HFF-Myc (cell line): ENCODE data around the gene VPS16.
"Not testable (repeated sequence)": the region's sequence is repeated elsewhere in the genome, so short reads cannot be mapped to it uniquely, and the experiment has no call there.

Experiments used
- DNase-seq: peaks from one replicate; pipeline ENCODE4 v3.0.0-alpha.2; 2011; ENCODE audit warnings: low read depth; ENCODE audit errors: extremely low read depth
- H3K4me3 ChIP-seq: replicated peaks from 2 replicates; pipeline ENCODE4 v1.5.1; 2011; ENCODE audit warnings: low read depth, mild to moderate bottlenecking, control low read depth, low read length
- TF ChIP-seq, protein P1 (sequence below): IDR thresholded peaks from 2 replicates; pipeline ENCODE4 v1.5.1; 2012; ENCODE audit warnings: mild to moderate bottlenecking, low read depth, low read length, control low read depth; ENCODE audit errors: missing control alignments

Gene VPS16

DNA sequence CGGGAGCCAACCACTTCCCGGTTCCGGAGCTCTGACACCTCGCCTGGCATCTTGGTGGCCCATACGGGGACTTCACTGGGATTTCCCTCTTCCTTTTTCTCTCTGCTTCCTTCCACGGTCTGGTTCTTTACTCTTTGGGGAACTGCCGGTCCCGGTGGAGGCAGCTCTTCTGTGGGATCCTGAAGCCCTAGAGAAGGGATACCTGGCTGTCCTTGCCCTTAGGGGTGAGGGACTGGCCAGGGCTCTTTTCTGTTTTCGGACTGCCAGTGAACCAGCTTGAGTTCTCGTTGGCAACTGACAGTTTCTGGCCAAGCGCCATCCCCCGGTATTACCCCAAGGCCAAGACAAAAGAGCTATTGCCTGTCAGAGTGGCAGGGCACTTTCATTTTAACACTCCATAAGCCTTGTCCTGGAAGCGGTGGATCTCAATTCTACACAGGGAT lies 39.2 kb upstream of the VPS16 start:
- TF ChIP-seq, protein P1, sequence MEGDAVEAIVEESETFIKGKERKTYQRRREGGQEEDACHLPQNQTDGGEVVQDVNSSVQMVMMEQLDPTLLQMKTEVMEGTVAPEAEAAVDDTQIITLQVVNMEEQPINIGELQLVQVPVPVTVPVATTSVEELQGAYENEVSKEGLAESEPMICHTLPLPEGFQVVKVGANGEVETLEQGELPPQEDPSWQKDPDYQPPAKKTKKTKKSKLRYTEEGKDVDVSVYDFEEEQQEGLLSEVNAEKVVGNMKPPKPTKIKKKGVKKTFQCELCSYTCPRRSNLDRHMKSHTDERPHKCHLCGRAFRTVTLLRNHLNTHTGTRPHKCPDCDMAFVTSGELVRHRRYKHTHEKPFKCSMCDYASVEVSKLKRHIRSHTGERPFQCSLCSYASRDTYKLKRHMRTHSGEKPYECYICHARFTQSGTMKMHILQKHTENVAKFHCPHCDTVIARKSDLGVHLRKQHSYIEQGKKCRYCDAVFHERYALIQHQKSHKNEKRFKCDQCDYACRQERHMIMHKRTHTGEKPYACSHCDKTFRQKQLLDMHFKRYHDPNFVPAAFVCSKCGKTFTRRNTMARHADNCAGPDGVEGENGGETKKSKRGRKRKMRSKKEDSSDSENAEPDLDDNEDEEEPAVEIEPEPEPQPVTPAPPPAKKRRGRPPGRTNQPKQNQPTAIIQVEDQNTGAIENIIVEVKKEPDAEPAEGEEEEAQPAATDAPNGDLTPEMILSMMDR, result no peak

DNA sequence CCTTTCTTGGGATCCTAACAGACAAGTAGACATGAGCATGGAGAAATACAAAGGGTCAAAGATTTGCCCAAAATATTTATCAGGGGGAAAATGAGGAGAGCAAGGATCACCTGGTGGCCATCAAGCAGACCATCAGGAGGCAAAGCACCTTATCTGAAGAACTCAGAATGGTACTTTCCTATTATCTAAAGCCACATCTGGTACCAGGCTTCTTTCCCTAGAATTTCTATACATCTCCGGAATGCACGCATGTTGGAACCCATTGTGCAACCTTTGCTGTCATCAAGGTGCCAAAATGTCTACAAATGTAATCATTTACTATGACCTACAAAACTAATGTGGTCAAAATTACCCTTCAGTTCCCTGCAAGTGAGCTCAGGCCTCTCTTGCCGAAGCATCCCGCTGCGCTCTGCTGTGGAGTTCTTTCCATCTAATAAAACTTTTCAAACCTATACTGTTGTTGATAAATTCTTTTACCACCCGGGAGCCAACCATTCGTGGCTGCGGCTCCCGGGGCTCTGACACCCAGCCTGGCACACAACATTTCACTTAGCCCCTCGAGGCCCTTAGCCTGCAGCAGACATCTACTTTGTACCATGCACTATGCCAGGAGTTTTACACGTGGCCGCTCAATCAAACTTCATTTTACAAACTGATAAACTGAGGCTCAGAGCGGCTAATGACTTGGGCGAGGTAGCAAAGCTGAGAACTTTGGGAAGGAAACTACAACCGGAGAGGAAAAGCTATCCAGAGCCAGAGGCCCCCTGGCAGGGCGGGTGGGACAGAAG lies 36.3 kb upstream of the VPS16 start:
- TF ChIP-seq, protein P1, result no peak
- no peak for DNase-seq
- no peak overlapping the region for H3K4me3 ChIP-seq

More for the DNA sequence above, 39.2 kb upstream of the VPS16 start:
- H3K4me3 ChIP-seq, result no peak overlapping the region; the same call in 1 of the 2 replicates
- DNase-seq, result no peak

DNA sequence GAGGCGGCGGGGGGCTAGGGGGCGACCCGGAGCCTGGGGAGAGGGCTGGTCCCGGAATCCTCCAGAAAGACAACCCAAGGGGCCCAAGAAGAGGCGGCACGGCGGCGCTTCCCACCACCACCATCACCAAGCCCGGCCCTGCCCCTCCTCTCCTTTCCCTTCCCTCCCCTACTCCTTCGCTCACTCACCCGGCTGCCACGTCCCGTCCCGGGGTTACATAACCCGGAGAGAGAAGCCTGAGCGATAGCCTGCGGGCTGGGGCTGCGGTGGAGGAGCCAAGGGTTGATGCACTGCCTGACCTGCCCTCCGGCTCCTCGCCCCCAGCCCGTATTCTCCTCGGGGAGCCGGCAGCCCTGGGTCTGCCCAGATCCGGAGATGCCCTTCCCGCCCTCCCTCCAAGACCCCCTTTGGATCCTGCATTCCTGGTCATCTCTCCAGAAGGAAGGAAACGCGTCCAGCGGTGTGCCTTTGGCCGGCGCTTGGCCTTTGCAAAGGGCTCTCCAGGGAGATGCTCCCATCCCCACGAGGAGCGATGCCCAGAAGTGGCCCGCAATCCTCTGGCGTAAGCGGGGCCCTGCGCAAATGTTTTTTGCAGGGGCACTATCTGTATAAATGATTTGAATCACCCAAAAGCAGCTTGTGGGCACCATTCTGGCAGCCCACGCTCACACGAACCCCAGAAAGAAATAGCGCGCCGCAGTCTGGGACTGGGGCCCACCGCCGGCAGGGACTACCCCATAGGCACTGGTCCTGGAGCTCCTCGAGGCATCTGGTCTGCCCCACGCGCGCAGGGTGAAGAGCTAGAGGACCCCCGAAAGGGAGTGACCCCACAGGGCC lies 35.5 kb upstream of the VPS16 start:
- no peak for DNase-seq
- H3K4me3 ChIP-seq, result no peak overlapping the region
- TF ChIP-seq, protein P1, result no peak

DNA sequence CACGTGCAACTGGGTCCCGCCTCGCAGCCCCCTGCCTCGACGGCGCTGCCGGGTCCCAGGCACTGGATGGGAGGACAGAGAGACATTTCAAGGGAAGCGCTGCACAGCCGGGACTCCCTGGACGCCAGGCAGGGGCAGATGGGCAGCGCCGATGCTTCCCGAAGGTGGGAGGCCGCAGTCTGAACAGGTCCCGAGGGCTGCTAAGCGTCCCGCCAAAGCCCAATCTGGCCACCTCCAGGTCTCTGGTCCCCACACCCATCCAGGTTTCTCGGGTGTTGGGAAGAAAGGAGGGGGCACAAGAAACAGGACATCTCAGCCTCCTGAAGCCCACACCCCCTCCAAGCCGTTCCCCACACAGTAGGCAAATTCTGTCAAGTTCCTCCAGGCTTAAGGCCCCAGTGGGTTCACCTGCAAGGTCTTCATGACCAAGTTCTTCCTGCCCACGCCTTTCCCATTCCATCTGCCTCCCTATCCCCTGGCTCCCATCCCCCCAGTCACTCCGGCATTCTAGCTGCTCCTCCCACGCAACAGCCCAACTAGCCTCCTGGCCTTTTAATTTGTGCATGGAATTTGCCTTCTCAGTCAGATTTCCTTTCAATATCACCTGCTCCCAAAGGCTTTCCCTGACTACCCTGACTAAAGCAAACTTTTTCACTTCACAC lies 34.7 kb upstream of the VPS16 start:
- TF ChIP-seq, protein P1, result no peak
- DNase-seq, result no peak
- no peak overlapping the region for H3K4me3 ChIP-seq

DNA sequence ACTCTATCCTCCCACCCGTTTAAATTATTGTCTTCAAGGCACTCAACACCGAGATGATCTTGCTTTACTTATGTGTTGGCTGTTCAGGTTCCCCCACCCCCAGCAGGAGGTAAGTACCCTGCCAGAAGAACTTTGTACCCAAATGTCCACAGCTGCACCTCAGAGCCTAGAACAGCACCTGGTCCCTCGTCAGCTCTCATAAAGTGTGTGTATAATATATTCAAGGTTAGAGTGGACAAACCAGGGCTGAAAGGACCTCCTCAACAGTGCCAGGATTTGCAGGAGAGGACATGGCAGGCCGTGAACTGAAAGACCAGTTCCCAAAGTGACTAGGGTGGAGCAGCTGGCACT lies 34.2 kb upstream of the VPS16 start:
- DNase-seq, result no peak
- H3K4me3 ChIP-seq, result no peak overlapping the region
- TF ChIP-seq, protein P1, result no peak

DNA sequence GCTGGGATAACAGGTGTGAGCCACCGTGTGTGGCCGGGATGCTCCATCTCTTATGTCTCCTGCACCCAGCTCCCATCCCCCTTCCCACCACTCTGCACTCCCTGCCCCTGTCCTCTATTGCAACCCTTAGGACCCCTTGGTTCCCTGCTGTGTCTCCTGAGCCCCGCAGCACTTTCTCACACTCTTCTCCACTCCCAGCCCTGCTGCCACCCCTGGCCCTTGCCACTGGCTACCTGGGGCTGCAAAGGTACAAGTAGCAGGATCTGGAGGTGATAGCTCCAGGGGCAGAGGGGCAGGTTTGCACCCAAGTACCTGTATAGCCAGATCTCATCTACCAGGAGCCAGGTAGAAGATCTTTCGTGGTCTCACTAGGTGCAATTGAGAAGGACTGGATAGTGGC lies 33.5 kb upstream of the VPS16 start:
- TF ChIP-seq, protein P1, result no peak
- no peak for DNase-seq
- H3K4me3 ChIP-seq, result no peak overlapping the region

DNA sequence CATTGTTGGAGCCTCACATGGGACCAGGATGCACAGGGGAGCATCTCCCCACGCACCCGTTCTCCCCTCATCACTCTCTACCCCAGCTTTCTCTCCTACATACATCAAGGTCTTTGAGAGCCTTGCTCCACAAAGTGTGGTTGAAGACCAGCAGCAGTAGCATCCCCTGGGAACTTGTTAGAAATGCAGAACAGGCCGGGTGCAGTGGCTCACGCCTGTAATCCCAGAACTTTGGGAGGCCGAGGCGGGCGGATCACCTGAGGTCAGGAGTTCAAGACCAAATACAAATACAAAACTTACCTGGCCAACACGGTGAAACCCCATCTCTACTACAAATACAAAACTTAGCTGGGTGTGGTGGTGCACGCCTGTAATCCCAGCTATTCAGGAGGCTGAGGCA lies 32.6 kb upstream of the VPS16 start:
- not testable (repeated sequence) for H3K4me3 ChIP-seq, DNase-seq
